ENCODE data around the gene PRDM1.

PRDM1 gene

DNA sequence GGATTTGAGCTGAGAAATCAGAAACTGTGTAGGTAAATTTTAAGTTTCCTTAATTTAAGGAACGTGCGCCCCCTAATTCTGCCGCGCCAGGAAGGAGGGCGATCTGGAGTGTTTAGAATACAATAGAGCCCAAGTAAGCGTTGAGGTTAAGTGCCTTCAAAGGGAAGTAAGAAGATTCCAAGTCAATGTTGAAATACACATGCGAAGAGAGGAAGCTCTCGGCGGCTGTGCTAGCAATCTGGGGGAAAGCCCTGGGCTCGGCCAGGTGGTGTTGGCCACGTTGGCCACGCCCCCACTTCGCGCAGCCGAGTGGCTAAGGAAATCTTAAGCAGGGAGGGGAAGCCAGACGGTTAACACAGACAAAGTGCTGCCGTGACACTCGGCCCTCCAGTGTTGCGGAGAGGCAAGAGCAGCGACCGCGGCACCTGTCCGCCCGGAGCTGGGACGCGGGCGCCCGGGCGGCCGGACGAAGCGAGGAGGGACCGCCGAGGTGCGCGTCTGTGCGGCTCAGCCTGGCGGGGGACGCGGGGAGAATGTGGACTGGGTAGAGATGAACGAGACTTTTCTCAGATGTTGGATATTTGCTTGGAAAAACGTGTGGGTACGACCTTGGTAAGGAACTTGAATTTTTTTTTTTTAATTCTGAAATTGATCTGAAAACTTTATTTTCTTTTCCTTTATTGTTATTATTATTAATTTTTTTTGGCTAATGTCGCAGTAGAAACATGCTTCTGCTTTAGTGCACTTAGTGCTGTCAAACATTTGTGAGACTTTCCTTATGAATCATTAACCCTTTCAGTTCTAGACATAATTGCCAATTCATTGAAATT, at the start of gene PRDM1:
PRDM1 (plus strand) TSS at position 353 of the 830 bp plus-strand sequence; CDS start at position 571, 218 bp downstream.
- DNase-seq, result peak; percentile 91

DNA sequence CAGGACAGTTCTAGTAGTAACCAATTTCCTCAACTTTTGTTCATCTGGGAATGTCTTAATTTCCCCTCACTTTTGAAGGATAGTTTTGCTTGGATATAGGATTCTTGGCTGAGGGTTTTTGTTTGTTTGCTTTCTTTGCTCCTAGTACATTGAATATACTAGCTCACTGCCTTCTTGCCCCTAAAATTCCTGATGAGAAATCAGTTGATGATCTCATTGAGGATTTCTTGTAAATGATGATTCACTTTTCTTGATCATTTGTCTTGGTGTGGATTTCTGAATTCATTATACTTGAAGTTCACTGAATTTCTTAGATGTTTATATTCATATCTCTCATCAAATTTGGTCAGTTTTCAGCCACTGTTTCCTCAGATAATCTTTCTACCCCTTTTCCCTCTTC, 49.1 kb upstream of the PRDM1 start:
- no peak for DNase-seq

- peak; percentile 47 for DNase-seq
Observed at GRCh38 chr6:106039897-106040592, 46.1 kb upstream of the PRDM1 start.

GRCh38 chr6:106044151-106044550, 42.0 kb upstream of the PRDM1 start:
- no peak for DNase-seq

- DNase-seq, result no peak
Observed at GRCh38 chr6:106045077-106045476, 41.1 kb upstream of the PRDM1 start.

DNA sequence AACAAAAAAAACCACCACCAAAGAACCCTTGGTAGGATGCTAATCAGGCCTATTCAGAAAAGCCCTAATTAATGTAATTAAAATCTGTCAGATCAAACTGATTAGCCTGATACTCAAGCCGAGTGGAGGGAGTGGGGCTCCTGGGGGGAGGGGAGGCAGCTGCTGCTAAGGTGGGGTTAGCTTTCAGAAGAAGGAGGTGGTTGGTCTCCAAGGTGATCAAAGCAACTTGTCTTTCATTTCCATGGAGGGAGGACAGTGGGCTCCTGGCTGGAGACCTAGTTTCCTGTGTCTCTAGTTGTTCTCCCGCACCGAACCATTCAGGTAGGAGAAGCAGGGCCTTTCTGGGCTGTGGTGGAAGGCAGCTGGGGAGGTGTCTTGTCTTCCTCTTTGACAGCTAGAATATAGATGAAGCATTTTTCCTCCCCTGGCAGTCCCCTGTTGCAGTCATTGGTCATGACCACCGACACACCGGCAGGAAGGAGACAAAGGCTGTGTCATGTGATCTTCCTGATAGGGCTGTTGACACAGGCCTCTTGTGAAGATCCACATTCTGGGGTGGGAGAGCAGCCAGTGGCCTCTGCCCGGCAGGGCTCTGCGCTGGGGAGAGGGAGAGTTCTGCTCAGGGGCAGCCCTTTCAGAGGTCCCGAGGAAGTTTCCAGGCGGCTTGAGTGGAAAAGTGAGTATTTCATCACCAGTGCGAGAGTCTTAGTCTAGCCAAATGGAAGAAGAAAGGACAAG, 39.9 kb upstream of the PRDM1 start:
- peak; percentile 64 for DNase-seq

- DNase-seq, result no peak
Observed at GRCh38 chr6:106046854-106047200, 39.3 kb upstream of the PRDM1 start.

DNA sequence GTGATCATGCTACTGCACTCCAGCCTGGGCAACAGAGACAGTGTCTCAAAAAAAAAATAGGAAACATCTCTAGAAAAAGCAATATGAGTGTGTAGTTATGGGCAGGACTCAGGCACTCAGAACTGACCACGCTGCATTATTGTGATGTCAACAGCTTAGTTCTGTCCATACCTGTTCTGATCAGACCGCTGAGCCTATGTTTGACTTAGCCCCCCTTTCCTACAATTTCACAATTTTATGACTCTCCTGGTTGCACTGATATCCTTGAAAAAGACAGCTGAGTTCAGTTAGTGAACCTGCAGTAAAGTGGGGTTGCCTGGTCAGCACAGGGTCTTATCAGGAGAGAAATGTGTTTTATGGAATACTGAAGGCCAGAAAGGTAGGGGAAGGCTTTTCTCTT, 37.8 kb upstream of the PRDM1 start:
- DNase-seq, result no peak

- no peak for DNase-seq
Observed at GRCh38 chr6:106050538-106050937, 35.6 kb upstream of the PRDM1 start.

DNA sequence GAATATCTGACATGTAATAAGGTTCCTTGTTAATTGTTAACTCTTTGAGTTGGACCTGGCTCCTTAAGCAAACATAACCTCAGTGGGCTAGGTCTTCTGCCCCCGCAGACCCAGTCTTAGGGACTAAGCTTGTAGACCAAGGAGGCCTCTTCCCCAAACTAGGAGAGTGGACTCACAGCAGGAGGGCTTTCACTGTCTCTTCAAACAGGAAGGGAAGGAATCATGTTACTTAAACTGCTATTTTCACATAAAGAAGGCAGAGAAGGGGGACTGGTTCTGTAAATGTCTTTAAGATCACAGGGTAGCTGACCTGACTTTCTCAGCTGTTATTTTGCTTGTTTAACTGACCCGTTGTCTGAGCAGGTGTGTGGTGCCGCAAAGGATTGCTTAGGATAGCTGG, 34.9 kb upstream of the PRDM1 start:
- no peak for DNase-seq

- DNase-seq, result no peak
Observed at GRCh38 chr6:106053484-106054205, 32.5 kb upstream of the PRDM1 start.

- no peak for DNase-seq
Observed at GRCh38 chr6:106055489-106055888, 30.6 kb upstream of the PRDM1 start.

GRCh38 chr6:106056060-106056745, 29.9 kb upstream of the PRDM1 start:
- DNase-seq, result no peak

DNA sequence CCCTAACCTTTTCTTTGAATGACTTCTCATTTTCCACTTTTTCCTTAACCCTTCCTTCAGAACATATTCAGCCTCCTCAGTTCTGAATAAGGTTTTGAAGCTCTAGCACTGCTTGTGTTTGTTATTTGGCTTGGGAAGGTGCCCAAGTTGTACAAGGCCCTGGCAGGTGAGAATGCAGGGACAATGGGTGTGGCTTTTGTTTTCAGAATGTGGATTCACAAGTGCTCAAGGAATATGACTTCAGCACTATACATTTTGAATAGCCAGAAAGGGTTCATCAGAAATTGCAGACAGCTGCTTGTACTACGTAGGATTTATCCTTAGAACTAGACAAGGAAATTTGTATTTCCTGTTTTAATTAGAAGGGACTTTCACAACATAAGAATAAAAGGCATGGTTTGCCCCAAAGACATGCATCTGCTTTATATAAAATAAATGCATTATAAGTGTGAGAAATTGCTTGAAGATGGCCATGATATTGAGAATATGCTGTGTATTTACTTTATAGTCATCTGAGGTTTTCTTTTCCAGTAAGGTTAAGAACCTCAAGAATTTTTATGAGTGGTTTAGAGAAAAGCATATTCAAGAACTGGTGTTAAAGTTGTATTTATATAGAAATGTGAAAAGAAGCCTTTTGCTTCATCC, 29.3 kb upstream of the PRDM1 start:
- peak; percentile 82 for DNase-seq

- no peak for DNase-seq
Observed at GRCh38 chr6:106059331-106059730, 26.8 kb upstream of the PRDM1 start.

DNA sequence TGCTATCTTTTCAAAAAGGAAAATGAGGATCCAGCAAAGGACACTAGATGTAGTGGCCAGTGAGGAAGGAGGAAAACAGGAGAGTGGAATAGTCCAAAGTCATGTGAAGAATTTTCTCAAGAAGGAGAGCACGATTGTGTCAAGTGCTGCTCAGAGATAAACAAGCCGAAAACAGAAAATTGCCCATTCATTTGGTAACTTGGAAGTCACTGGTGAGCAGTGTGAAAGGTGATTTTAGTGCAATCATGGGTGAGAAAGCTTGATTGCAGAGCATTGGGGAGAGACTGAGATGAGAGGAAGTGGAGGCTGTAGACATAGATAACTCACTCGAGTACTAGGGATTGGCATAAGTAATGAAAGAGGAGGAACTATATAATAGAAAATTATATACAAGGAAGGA, 26.0 kb upstream of the PRDM1 start:
- no peak for DNase-seq

DNA sequence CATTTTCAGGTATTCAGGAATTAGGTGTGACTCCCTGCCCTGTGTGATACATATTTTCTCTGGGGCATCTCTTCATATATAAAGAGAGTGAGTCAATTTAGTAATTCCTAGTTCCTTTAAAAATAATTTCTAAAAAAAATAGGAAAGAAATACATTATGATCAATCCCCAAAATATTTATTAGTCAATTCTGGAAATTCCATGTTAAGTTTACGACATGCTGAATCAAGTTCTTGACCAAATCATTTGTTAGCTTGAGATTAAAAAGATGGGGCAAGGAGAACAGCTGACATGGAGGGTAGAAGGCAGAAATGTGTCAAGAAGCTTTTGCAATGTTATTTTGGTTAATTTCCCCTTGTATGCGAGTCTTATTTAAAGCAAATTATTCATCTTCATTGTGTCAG, 22.7 kb upstream of the PRDM1 start:
- DNase-seq, result no peak

DNA sequence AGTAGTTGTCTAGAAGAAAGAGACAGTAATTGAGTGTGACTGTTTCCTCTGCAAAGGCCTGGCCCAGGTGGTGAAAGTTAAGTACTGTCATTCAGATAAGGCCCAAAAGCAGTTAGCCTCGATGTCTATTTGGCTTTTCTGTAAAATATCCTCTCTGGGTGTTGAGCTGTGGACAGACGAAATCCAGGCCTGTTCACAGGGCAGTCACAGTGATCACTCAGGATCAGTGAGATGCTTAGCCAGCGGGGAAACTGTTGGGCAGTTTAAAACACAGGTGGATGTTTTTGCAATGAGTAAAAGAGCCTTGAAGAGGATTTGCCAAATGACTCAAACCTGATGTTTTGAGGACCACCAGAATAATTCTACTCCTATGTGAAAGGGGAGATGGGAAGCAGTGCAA, 22.0 kb upstream of the PRDM1 start:
- no peak for DNase-seq

- DNase-seq, result no peak
Observed at GRCh38 chr6:106064756-106065155, 21.4 kb upstream of the PRDM1 start.

GRCh38 chr6:106066989-106067388, 19.1 kb upstream of the PRDM1 start:
- no peak for DNase-seq

GRCh38 chr6:106069478-106069877, 16.7 kb upstream of the PRDM1 start:
- DNase-seq, result peak; percentile 88

DNA sequence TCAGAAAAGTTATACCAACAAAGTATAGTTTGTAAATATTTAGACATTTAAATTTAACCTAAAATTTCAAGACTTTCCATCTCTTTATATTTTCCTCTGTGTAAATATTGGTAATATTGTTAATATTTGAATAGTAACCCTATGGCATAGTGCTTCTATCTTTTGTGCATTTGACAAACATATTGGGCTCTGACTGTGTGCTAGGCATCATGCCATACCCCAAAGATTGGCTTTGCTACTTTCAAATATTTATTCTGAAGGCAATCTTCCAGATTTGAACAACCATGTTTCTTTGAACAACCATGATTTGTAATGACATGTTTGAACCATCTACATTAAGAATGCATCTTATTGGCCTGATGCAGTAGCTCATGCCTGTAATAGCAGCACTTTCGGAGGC, 15.5 kb upstream of the PRDM1 start:
- DNase-seq, result no peak

Data from NCI-H1105 treated with DMSO at 0.1 percent for 48 hours (cell line).